DMS 273 (cell line): ENCODE results near the gene CXCL8.
"Not testable (repeated sequence)": the region's sequence is repeated elsewhere in the genome, so short reads cannot be mapped to it uniquely, and the experiment has no call there.

Source experiments
- DNase-seq: peaks from one replicate; lab custom pipeline; 2025; ENCODE audit not compliant: unreplicated experiment; lab: John Stamatoyannopoulos, UW

CXCL8 gene

GRCh38 chr4:73743281-73743680, 2.9 kb downstream of the CXCL8 start:
- DNase-seq = no peak

- no peak for DNase-seq
Measured at GRCh38 chr4:73743795-73744194, 3.4 kb downstream of the CXCL8 start.

GRCh38 chr4:73744203-73744602, 3.8 kb downstream of the CXCL8 start:
- no peak for DNase-seq

- no peak for DNase-seq
Measured at GRCh38 chr4:73750730-73751129, 10.4 kb downstream of the CXCL8 start.

GRCh38 chr4:73751166-73751565, 10.8 kb downstream of the CXCL8 start:
- DNase-seq = no peak

GRCh38 chr4:73751830-73752229, 11.5 kb downstream of the CXCL8 start:
- DNase-seq = no peak

GRCh38 chr4:73752424-73752823, 12.1 kb downstream of the CXCL8 start:
- no peak for DNase-seq

GRCh38 chr4:73753215-73753614, 12.8 kb downstream of the CXCL8 start:
- no peak for DNase-seq

- DNase-seq = no peak
Measured at GRCh38 chr4:73754934-73755333, 14.6 kb downstream of the CXCL8 start.

GRCh38 chr4:73759357-73759756, 19.0 kb downstream of the CXCL8 start:
- no peak for DNase-seq

- DNase-seq = no peak
Measured at GRCh38 chr4:73761856-73762255, 21.5 kb downstream of the CXCL8 start.

- DNase-seq = no peak
Measured at GRCh38 chr4:73762409-73762808, 22.0 kb downstream of the CXCL8 start.

GRCh38 chr4:73763877-73764276, 23.5 kb downstream of the CXCL8 start:
- DNase-seq = no peak

- no peak for DNase-seq
Measured at GRCh38 chr4:73764513-73764912, 24.1 kb downstream of the CXCL8 start.

GRCh38 chr4:73765296-73765695, 24.9 kb downstream of the CXCL8 start:
- DNase-seq = no peak

GRCh38 chr4:73770917-73771316, 30.5 kb downstream of the CXCL8 start:
- no peak for DNase-seq

GRCh38 chr4:73772363-73772762, 32.0 kb downstream of the CXCL8 start:
- DNase-seq = no peak

GRCh38 chr4:73774406-73774805, 34.0 kb downstream of the CXCL8 start:
- not testable (repeated sequence) for DNase-seq

- DNase-seq = no peak
Measured at GRCh38 chr4:73776321-73776729, 36.0 kb downstream of the CXCL8 start.

- no peak for DNase-seq
Measured at GRCh38 chr4:73777612-73778011, 37.2 kb downstream of the CXCL8 start.

- no peak for DNase-seq
Measured at GRCh38 chr4:73780243-73780642, 39.9 kb downstream of the CXCL8 start.

GRCh38 chr4:73780834-73781233, 40.5 kb downstream of the CXCL8 start:
- no peak for DNase-seq

GRCh38 chr4:73788411-73788810, 48.0 kb downstream of the CXCL8 start:
- DNase-seq = no peak
